Calu3 (cell line): ENCODE measurements around the gene PSAPL1. TPM values are rescaled to one million over a fixed set of nuclear protein-coding genes. Genes with fewer than 3 reads are reported as not detected.

Experiments used
- BruUV-seq: library from RNA; stranded (reverse); fragments of 400-500 nt; replicated peaks from 2 replicates; lab custom pipeline; 2021; lab: Mats Ljungman, UMichigan
- CTCF ChIA-PET: fragments of 300-600 bp; sonication (Branson Sonifier 250); formaldehyde crosslinking; loops from one replicate; lab custom pipeline; 2022; ENCODE audit warnings: antibody characterized with exemption; lab: Charles Lee
- DNase-seq: peaks from one replicate; pipeline ENCODE4 v3.0.0; 2022
- H3K27ac Mint-ChIP-seq: one replicate; pipeline ENCODE4 v1.8.0; 2022; ENCODE audit warnings: mixed read lengths; ENCODE audit not compliant: unreplicated experiment
- H3K27me3 Mint-ChIP-seq: one replicate; pipeline ENCODE4 v1.8.0; 2022; ENCODE audit warnings: mixed read lengths; ENCODE audit not compliant: unreplicated experiment
- H3K36me3 Mint-ChIP-seq: one replicate; pipeline ENCODE4 v1.8.0; 2022; ENCODE audit warnings: mild to moderate bottlenecking, moderate library complexity, mixed read lengths; ENCODE audit not compliant: insufficient read depth, unreplicated experiment
- H3K4me1 Mint-ChIP-seq: one replicate; pipeline ENCODE4 v1.8.0; 2022; ENCODE audit warnings: mild to moderate bottlenecking, low read depth, mixed read lengths; ENCODE audit not compliant: unreplicated experiment
- H3K4me3 Mint-ChIP-seq: one replicate; pipeline ENCODE4 v1.8.0; 2022; ENCODE audit warnings: mild to moderate bottlenecking, low read depth, moderate library complexity, mixed read lengths; ENCODE audit not compliant: unreplicated experiment
- H3K9me3 Mint-ChIP-seq: one replicate; pipeline ENCODE4 v1.8.0; 2022; ENCODE audit warnings: low read depth, mixed read lengths; ENCODE audit not compliant: unreplicated experiment
- intact Hi-C: fragments of 100-400 bp; cut with micrococcal nuclease; formaldehyde crosslinking; loops from one replicate; pipeline ENCODE4 v1.10.0; 2022; ENCODE audit not compliant: unreplicated experiment
- total RNA-seq: library from RNA; stranded (reverse); gene quantifications from 2 replicates; pipeline ENCODE4 v1.2.3, GENCODE V29; 2022
- TF ChIP-seq, protein P1 (sequence below): fragments of 200-600 bp; IDR thresholded peaks from one replicate; pipeline ENCODE4 v1.8.0; 2022; ENCODE audit warnings: antibody characterized with exemption; ENCODE audit not compliant: unreplicated experiment

PSAPL1 gene
- total RNA-seq, 1 experiment from 2014 or later = not detected

DNA sequence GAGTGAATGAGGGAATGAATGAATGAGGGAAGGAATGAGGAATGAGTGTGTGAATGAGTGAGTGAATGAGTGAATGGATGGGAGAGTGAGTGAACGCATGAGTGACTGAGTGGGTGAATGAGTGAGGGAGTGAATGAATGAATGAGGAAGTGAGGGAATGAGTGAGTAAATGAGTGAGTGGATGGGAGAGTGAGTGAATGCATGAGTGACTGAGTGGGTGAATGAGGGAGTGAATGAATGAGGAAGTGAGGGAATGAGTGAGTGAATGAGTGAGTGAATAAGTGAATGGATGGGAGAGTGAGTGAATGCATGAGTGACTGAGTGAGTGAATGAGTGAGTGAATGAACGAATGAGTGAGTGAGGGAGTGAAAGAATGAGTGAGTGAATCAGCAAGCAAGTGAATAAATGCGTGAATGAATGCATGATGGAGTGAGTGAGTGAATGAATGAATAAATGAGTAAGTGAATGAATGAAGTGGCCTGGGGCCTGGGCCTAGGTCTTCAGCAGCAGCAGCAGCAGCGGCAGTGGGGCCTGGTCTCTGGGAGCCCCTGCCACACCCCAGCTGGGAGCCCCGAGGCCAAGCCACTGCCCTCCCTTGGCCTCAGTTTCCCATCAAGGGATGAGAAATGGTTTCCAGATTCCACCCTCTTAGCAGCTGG, 16.2 kb upstream of the PSAPL1 start:
- Mint-ChIP-seq H3K4me3 (no peak overlapping the region), H3K36me3 (no peaks in the 10 kb centered on the region), H3K9me3 (peaks cover 2% of the 10 kb centered on the region), H3K27me3 (peaks cover 22% of the 10 kb centered on the region), H3K27ac (no peak overlapping the region), H3K4me1 (no peaks in the 10 kb centered on the region)
- intact Hi-C loops = no loop called here
- BruUV-seq = no TSS peak
- DNase-seq = no peak
- CTCF ChIA-PET = no interaction called here
- TF ChIP-seq, protein P1, sequence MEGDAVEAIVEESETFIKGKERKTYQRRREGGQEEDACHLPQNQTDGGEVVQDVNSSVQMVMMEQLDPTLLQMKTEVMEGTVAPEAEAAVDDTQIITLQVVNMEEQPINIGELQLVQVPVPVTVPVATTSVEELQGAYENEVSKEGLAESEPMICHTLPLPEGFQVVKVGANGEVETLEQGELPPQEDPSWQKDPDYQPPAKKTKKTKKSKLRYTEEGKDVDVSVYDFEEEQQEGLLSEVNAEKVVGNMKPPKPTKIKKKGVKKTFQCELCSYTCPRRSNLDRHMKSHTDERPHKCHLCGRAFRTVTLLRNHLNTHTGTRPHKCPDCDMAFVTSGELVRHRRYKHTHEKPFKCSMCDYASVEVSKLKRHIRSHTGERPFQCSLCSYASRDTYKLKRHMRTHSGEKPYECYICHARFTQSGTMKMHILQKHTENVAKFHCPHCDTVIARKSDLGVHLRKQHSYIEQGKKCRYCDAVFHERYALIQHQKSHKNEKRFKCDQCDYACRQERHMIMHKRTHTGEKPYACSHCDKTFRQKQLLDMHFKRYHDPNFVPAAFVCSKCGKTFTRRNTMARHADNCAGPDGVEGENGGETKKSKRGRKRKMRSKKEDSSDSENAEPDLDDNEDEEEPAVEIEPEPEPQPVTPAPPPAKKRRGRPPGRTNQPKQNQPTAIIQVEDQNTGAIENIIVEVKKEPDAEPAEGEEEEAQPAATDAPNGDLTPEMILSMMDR = no peak

DNA sequence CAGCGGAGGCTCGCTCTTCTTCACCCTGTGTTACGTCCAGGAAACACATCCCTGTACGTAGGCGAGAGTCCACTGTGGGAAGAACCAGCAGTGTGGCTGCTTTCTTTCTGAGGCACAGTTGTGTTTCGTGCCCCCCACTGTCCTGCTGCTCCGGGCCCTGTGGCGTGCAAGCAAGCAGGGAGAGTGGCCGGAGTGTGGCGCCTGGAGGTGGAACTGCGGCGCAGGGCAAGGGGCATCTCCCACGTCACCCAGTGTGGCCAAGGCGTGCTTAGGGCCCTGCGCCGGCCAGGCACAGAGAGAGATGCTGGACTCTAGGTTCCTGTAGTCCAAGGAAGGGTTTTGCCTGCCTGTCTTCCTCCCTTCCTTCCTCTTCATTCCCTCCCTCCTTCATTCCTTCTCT, 13.3 kb upstream of the PSAPL1 start:
- Mint-ChIP-seq H3K27ac (no peak overlapping the region), H3K36me3 (no peaks in the 10 kb centered on the region), H3K9me3 (peaks cover 2% of the 10 kb centered on the region), H3K4me3 (no peak overlapping the region), H3K27me3 (peaks cover 47% of the 10 kb centered on the region), H3K4me1 (no peaks in the 10 kb centered on the region)
- intact Hi-C loops = no loop called here
- DNase-seq = no peak
- TF ChIP-seq, protein P1 = no peak
- BruUV-seq = no TSS peak
- CTCF ChIA-PET = no interaction called here

DNA sequence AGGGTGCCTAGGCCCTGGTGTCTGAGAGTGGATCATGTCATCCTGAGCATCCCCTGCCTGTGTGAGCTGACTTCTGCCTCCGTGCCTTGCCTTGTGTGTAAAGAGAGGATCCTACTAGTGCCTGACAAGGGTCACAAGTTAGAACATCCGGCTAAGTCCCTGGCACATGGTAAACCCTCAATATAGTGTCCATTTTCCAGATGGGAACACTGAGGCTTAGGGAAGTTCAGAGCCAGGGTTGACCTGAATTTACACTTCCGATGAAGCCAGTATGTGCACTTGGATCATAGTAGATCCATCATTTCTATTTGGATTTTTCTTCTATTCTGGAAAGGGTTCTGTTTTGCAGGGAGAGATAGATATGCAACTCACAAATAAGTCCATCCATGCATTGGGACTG, 12.5 kb upstream of the PSAPL1 start:
- CTCF ChIA-PET = no interaction called here
- H3K9me3 Mint-ChIP-seq = no peaks in the 10 kb centered on the region
- intact Hi-C loops = no loop called here

DNA sequence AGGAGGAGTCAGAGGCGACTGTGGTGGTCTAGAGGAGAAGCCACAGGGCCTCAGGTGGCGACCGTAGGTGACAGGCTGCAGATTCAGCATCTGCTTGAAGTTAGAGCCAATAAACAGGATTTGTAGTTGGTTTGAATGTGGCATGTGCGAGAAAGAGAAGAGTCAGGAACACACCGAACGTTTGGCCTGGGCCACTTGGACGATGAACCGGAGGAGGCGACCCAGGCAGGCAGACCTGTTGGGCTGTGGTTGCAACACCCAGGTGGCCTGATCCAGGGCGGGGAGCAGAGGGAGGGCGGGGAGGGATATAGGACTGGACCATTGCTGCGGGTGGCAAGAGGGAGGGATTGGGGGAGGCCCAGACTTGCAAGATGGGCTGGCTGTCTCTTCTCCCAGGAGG, 10.0 kb upstream of the PSAPL1 start:
- no peaks in the 10 kb centered on the region for H3K4me1 Mint-ChIP-seq
- CTCF ChIA-PET = no interaction called here
- DNase-seq = no peak
- no peaks in the 10 kb centered on the region for H3K9me3 Mint-ChIP-seq
- no peak overlapping the region for H3K4me3 Mint-ChIP-seq
- TF ChIP-seq, protein P1 = no peak
- intact Hi-C loops = no loop called here
- peaks cover 63% of the 10 kb centered on the region for H3K27me3 Mint-ChIP-seq
- BruUV-seq = no TSS peak
- H3K36me3 Mint-ChIP-seq = no peaks in the 10 kb centered on the region
- no peak overlapping the region for H3K27ac Mint-ChIP-seq

More for the DNA sequence above, 12.5 kb upstream of the PSAPL1 start:
- Mint-ChIP-seq H3K36me3 (no peaks in the 10 kb centered on the region), H3K27ac (no peak overlapping the region), H3K4me3 (no peak overlapping the region), H3K4me1 (no peaks in the 10 kb centered on the region), H3K27me3 (peaks cover 47% of the 10 kb centered on the region)
- no peak for DNase-seq
- TF ChIP-seq, protein P1 = no peak
- no TSS peak for BruUV-seq
